Purkinje cell (primary cell): ENCODE results near the gene C14orf132. TPM values are rescaled to one million over a fixed set of nuclear protein-coding genes. Genes with fewer than 3 reads are reported as not detected.

ENCODE experiments used
- polyA plus RNA-seq: library from polyadenylated mRNA; unstranded; fragments of >200 nt; fragmentation: Nextera tagmentation; gene quantifications from 2 replicates; pipeline ENCODE4 v1.2.1, GENCODE V29; 2014

The C14orf132 gene
- 31.6 and 32.0 TPM in 2 replicates for polyA plus RNA-seq

GRCh38 chr14:96038920-96039632, at the start of gene C14orf132:
Gene C14orf132 (plus strand): TSS chr14:96039362. CDS start chr14:96039501, 139 bp downstream.

Other genes with a start within 250 kb of the C14orf132 start
- gene TUNAR, start 162.5 kb upstream of the C14orf132 start, polyA plus RNA-seq: 1.2 TPM in 2 replicates
- not detected in 2 replicates for gene BDKRB2, start 165.5 kb downstream of the C14orf132 start, polyA plus RNA-seq
- not detected in 2 replicates for gene BDKRB1, start 216.8 kb downstream of the C14orf132 start, polyA plus RNA-seq